HepG2 (cell line): Measurements from ENCODE around the gene RCC1. TPM values are rescaled to one million over a fixed set of nuclear protein-coding genes. Genes with fewer than 3 reads are reported as not detected.

Source experiments
- KIAA2018 ChIP-seq: sonication (generic); formaldehyde crosslinking; IDR thresholded peaks from 2 replicates; pipeline ENCODE4 v1.5.0; 2020; ENCODE audit warnings: mild to moderate bottlenecking, missing genetic modification reagents, borderline replicate concordance
- MAFF ChIP-seq: IDR thresholded peaks from 2 replicates; pipeline ENCODE4 v1.6.1; 2011; ENCODE audit warnings: low read depth, low read length, improper control_type of control experiment
- SMAD3 ChIP-seq: sonication (generic); formaldehyde crosslinking; IDR thresholded peaks from 2 replicates; pipeline ENCODE4 v1.4.0; 2020; ENCODE audit warnings: missing genetic modification reagents
- ZGPAT ChIP-seq: IDR thresholded peaks from 2 replicates; pipeline ENCODE4 v1.6.1; 2016; ENCODE audit warnings: mild to moderate bottlenecking
- ZNF160 ChIP-seq: sonication (generic); formaldehyde crosslinking; IDR thresholded peaks from 2 replicates; pipeline ENCODE4 v1.8.0; 2022; ENCODE audit warnings: mild to moderate bottlenecking, inconsistent platforms, missing genetic modification reagents
- ZNF639 ChIP-seq: conservative IDR thresholded peaks from 2 replicates; pipeline ENCODE4 v1.6.1; 2018; ENCODE audit warnings: missing genetic modification reagents
- ZNF782 ChIP-seq: sonication (generic); formaldehyde crosslinking; IDR thresholded peaks from 2 replicates; pipeline ENCODE4 v1.4.0; 2020; ENCODE audit warnings: missing genetic modification reagents, mild to moderate bottlenecking, borderline replicate concordance
- polyA plus RNA-seq, 8 experiments: library from polyadenylated mRNA; depleted of rRNA in 3 of 8; stranded (reverse) in 7 of 8; unstranded in 1 of 8; fragments of >200 nt; fragmentation: Illumina TruSeq in 4 of 8; extraction: Trizol in 4 of 8; gene quantifications; 2 replicates each; pipeline versions ENCODE4 v1.2.1 to v1.2.3, GENCODE V29; 2011 to 2016; ENCODE audit warnings: low read depth in 4 of 8, missing spikeins in 1 of 8, mixed read lengths in 1 of 8; ENCODE audit not compliant: insufficient read depth in 1 of 8
- total RNA-seq, 5 experiments: library from RNA; depleted of rRNA; stranded (reverse); fragments of >200 nt; fragmentation: Illumina TruSeq; extraction: Trizol; gene quantifications; 2 replicates each; pipeline ENCODE4 v1.2.3, GENCODE V29; 2016; ENCODE audit warnings: low read depth in 1 of 5

The RCC1 gene
- total and polyA plus RNA-seq, 2 of the 13 experiments (the other 11 are each of a cell fraction or from before 2014, with no cell fraction given) = 47.2 to 80.8 TPM

GRCh38 chr1:28505406-28506187 lies at the start of gene RCC1 (continued):
- TF ChIP-seq KIAA2018 (no peak), ZNF782 (0 out of 2 replicates have a peak, but pooled peaks have one; percentile 29), ZNF160 (CRISPR knock-in tag) (peak; percentile 19; the same call in 1 of the 2 replicates), MAFF (no peak), ZNF639 (peak; percentile 56; the same call in 1 of the 2 replicates), ZGPAT (CRISPR knock-in tag) (peak; percentile 73), SMAD3 (CRISPR knock-in tag) (peak; percentile 72; the same call in 1 of the 2 replicates)
